Measurements from ENCODE around the gene GALNT18.

GALNT18 gene

DNA sequence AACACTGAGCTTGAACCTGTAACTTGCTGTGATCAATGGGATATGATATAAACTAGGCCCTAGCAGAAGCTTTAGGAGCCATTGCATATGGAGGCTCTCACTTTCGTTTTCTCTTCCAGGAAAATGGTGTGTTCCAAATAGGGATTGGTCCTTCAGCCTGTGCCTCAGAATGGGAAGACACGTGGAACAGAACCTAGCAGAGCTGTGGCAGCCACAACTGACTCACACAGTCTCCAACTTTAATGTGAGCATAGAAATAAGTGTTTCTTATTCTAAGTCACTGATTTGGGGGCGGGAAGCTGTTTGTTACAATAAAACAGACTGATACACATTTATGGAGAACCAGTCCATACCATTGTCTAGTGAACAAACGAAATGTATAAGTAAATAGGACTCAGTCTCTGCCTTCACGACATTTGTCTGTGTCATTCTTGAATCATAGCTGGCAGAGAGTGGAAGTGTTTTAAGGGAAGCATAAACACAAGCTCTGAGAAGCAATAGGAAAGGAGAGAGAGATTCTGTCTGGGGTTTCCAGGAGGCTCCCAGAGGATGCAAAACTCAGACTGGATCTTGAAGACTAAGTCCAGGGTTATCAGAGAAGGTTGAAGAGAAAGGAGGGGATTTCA lies 97.3 kb downstream of the GALNT18 start:
- no peaks in the 10 kb centered on the region for H3K36me3 ChIP-seq
- no peak overlapping the region for H3K4me3 ChIP-seq (ENCODE audit: low read depth, low read length)
- no peaks in the 10 kb centered on the region for H3K9me3 ChIP-seq
- TF ChIP-seq, protein P1, sequence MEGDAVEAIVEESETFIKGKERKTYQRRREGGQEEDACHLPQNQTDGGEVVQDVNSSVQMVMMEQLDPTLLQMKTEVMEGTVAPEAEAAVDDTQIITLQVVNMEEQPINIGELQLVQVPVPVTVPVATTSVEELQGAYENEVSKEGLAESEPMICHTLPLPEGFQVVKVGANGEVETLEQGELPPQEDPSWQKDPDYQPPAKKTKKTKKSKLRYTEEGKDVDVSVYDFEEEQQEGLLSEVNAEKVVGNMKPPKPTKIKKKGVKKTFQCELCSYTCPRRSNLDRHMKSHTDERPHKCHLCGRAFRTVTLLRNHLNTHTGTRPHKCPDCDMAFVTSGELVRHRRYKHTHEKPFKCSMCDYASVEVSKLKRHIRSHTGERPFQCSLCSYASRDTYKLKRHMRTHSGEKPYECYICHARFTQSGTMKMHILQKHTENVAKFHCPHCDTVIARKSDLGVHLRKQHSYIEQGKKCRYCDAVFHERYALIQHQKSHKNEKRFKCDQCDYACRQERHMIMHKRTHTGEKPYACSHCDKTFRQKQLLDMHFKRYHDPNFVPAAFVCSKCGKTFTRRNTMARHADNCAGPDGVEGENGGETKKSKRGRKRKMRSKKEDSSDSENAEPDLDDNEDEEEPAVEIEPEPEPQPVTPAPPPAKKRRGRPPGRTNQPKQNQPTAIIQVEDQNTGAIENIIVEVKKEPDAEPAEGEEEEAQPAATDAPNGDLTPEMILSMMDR (IDR thresholded peaks at IDR 0.05; ENCODE audit: low read depth, low read length), result no peak
- DNase-seq, result no peak
- no peaks in the 10 kb centered on the region for H3K27me3 ChIP-seq
- H3K4me1 ChIP-seq, result no peaks in the 10 kb centered on the region

DNA sequence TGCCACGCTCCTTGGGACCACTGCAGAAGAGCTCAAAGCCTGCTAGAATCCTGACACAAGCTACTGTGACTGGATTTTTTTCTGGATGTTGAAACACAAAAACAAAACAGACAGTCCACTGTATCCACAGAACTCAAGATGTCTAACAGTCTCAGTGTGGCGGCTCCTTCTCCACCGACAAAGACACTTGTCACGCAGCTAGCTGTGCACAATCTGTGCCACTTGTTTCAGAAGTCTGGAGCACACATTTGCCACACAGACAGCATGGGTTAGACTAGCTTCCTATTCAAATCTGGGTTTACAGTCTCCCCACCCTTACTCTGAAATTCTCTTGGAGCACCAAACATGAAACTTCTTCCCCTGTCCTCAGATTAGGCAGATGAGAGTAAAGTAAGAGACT lies 99.2 kb downstream of the GALNT18 start:
- Histone ChIP-seq H3K4me1 (no peaks in the 10 kb centered on the region), H3K36me3 (no peaks in the 10 kb centered on the region), H3K4me3 (ENCODE audit: low read depth, low read length) (no peak overlapping the region), H3K9me3 (no peaks in the 10 kb centered on the region), H3K27me3 (no peaks in the 10 kb centered on the region)
- no peak for DNase-seq
- TF ChIP-seq, protein P1 (IDR thresholded peaks at IDR 0.05; ENCODE audit: low read depth, low read length), result no peak

DNA sequence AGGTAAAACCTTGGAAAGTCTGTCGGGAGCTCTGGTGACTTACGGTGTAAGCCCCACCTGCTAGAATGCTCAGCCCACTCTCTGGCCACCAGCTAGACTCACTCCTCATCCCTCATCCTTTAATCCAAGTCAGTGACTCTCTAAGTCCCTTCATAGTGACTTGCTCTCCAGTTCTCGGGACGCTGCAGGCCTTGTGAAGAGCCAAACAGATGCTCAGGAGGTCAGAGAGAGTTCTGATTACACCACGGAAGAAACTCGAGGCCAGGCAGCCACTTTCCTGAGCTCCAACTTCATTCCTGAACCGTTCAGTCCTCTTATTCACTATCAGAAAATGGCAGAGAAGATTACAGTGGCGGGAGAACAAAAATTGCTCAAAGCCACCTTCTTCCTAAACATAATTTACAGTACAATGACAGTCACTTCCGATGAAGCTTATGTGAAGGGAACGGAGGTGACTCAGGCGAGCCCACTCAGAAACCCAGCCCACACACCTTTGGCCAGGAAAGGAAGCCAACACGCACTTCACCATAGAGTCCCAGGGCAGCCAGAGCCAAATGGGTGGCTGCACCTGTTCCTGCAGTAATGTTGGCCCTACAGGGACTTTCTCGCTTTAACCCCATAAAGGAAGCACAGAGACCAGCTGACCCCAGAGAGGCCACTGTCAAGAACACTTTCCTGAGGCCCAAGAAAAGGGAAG lies 100.4 kb downstream of the GALNT18 start:
- Histone ChIP-seq H3K36me3 (no peaks in the 10 kb centered on the region), H3K9me3 (no peaks in the 10 kb centered on the region), H3K4me3 (ENCODE audit: low read depth, low read length) (no peak overlapping the region), H3K27me3 (no peaks in the 10 kb centered on the region), H3K4me1 (no peaks in the 10 kb centered on the region)
- TF ChIP-seq, protein P1 (IDR thresholded peaks at IDR 0.05; ENCODE audit: low read depth, low read length), result no peak
- DNase-seq, result no peak

DNA sequence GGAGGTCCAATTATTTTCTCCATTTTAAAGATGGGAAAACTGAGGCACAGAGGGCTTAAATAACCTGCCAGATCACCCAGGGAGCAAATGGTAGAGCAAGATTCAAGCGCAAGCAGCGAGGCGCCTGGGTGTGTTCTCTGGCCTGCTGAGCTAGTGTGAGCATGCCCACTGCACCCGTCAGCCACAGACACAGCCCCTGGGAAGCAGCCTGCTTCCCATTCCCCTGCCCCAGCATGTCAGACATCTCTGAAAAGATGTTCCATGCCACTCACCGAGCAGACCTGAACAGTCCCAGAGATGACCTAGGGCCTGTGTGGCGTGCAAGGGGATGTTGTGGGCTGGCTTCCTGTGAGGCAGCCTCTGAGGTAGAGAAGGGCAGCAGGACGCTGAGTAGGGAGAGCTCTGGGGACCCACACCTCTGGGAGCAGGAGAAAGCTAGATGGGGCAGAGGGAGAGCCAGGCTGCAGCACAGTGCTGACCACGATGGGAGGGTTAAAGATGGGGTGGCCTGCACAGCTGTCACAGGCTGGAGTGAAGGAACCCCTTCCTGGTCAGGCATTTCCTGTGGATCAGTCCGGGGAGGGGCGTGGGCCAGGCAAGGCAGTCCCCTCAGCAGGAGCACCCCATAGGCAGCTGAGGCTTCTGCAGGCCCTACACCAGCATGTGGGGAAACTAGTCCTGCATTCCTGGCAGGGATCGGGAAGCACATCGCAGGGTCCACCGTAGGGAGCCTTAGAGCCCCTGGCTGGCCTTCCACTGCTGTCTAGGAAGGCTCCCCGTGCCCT lies 101.4 kb downstream of the GALNT18 start:
- no peaks in the 10 kb centered on the region for H3K36me3 ChIP-seq

DNA sequence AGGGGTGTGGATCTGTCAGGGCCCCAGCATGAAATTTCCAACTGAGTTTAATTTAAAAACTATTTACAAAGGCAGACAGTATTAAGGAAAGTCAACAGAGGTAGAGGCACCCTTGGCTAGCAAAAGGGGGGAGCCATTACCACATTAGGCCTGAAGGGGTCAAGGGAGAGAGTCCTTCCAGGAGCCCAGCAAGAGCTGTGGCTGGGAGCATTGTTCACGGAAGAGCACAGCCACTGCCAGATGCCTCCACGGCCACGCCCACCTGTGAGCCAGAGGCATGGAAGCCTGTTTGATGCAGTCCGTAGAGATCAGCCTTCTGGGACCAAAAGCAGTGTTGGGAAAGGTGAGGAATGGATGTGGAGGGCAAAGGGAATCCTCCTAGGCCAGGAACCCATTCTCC lies 102.6 kb downstream of the GALNT18 start:
- H3K9me3 ChIP-seq, result no peaks in the 10 kb centered on the region
- H3K27me3 ChIP-seq, result no peaks in the 10 kb centered on the region
- no peaks in the 10 kb centered on the region for H3K4me1 ChIP-seq
- DNase-seq, result peak; percentile 61
- H3K4me3 ChIP-seq (ENCODE audit: low read depth, low read length), result no peak overlapping the region
- H3K36me3 ChIP-seq, result no peaks in the 10 kb centered on the region
- TF ChIP-seq, protein P1 (IDR thresholded peaks at IDR 0.05; ENCODE audit: low read depth, low read length), result peak; percentile 26

More for the DNA sequence above, 101.4 kb downstream of the GALNT18 start:
- TF ChIP-seq, protein P1 (IDR thresholded peaks at IDR 0.05; ENCODE audit: low read depth, low read length), result no peak
- Histone ChIP-seq H3K4me1 (no peaks in the 10 kb centered on the region), H3K9me3 (no peaks in the 10 kb centered on the region), H3K4me3 (ENCODE audit: low read depth, low read length) (no peak overlapping the region), H3K27me3 (no peaks in the 10 kb centered on the region)
- DNase-seq, result no peak
